ENCODE measurements around the gene ZNF532. TPM values are rescaled to one million over a fixed set of nuclear protein-coding genes. Genes with fewer than 3 reads are reported as not detected.
A peak's percentile ranks its signal among the peaks of the same experiment; 100 is the strongest.

The ZNF532 gene
- total RNA-seq, 2 donors from 2014 or later = 133 to 211 TPM

- no peak for ATAC-seq (ENCODE audit: insufficient number of reproducible peaks, low FRiP score, low read depth)
Observed at GRCh38 chr18:59002974-59003594, 138.4 kb downstream of the ZNF532 start.

GRCh38 chr18:59005262-59005661 is 140.6 kb downstream of the ZNF532 start:
- Histone ChIP-seq H3K27me3 (replicated peaks; ENCODE audit: insufficient read depth) (no peaks in the 10 kb centered on the region), H3K4me3 (no peak overlapping the region), H3K4me1 (ENCODE audit: control insufficient read depth in 1 of 2, low read depth in 2 of 2) (peaks cover 14 to 48% of the 10 kb centered on the region in 2 donors), H3K36me3 (no peaks in the 10 kb centered on the region), H3K27ac (peak overlapping the region; percentile 92 to 95), H3K9me3 (no peaks in the 10 kb centered on the region)
- ATAC-seq (ENCODE audit: insufficient number of reproducible peaks, low FRiP score, low read depth) = peak; percentile 38
- no peak for TF ChIP-seq CTCF (IDR thresholded peaks at IDR 0.05)
- peak; percentile 25 for DNase-seq (ENCODE audit: low spot score)

More at GRCh38 chr18:59002974-59003594, 138.4 kb downstream of the ZNF532 start:
- no peaks in the 10 kb centered on the region for H3K36me3 ChIP-seq
- no peak overlapping the region for H3K4me3 ChIP-seq
- TF ChIP-seq CTCF (IDR thresholded peaks at IDR 0.05) = no peak
- H3K4me1 ChIP-seq (ENCODE audit: control insufficient read depth in 1 of 2, low read depth in 2 of 2) = peaks cover 20 to 61% of the 10 kb centered on the region in 2 donors
- H3K27me3 ChIP-seq (replicated peaks; ENCODE audit: insufficient read depth) = no peaks in the 10 kb centered on the region
- no peak overlapping the region for H3K27ac ChIP-seq
- H3K9me3 ChIP-seq = no peaks in the 10 kb centered on the region
- DNase-seq (ENCODE audit: low spot score) = no peak

GRCh38 chr18:59006461-59007067 is 141.9 kb downstream of the ZNF532 start:
- H3K27ac ChIP-seq = peak overlapping the region; percentile 92 to 95
- no peaks in the 10 kb centered on the region for H3K36me3 ChIP-seq
- no peak for DNase-seq (ENCODE audit: low spot score)
- H3K9me3 ChIP-seq = no peaks in the 10 kb centered on the region
- no peaks in the 10 kb centered on the region for H3K27me3 ChIP-seq (replicated peaks; ENCODE audit: insufficient read depth)
- TF ChIP-seq CTCF (IDR thresholded peaks at IDR 0.05) = no peak
- peaks cover 14 to 44% of the 10 kb centered on the region in 2 donors for H3K4me1 ChIP-seq (ENCODE audit: control insufficient read depth in 1 of 2, low read depth in 2 of 2)
- ATAC-seq (ENCODE audit: insufficient number of reproducible peaks, low FRiP score, low read depth) = no peak
- H3K4me3 ChIP-seq = no peak overlapping the region

GRCh38 chr18:59008302-59008974 is 143.8 kb downstream of the ZNF532 start:
- no peak for ATAC-seq (ENCODE audit: insufficient number of reproducible peaks, low FRiP score, low read depth)

More at GRCh38 chr18:59008302-59008974, 143.8 kb downstream of the ZNF532 start:
- Histone ChIP-seq H3K4me1 (ENCODE audit: control insufficient read depth in 1 of 2, low read depth in 2 of 2) (peaks cover 14 to 50% of the 10 kb centered on the region in 2 donors), H3K27ac (no peak overlapping the region), H3K9me3 (no peaks in the 10 kb centered on the region), H3K4me3 (no peak overlapping the region), H3K27me3 (replicated peaks; ENCODE audit: insufficient read depth) (no peaks in the 10 kb centered on the region), H3K36me3 (no peaks in the 10 kb centered on the region)
- no peak for DNase-seq (ENCODE audit: low spot score)
- no peak for TF ChIP-seq CTCF (IDR thresholded peaks at IDR 0.05)
